Smooth muscle cell (in vitro differentiated cells): ENCODE measurements around the gene KCNIP1. TPM values are rescaled to one million over a fixed set of nuclear protein-coding genes. Genes with fewer than 3 reads are reported as not detected.

Experiments used
- DNase-seq: peaks from one replicate; lab custom pipeline; 2025; ENCODE audit not compliant: unreplicated experiment; lab: John Stamatoyannopoulos, UW
- H2AFZ ChIP-seq: fragments of 200-600 bp; sonication (generic); 2 replicates; pipeline ENCODE4 v1.6.0; 2016; ENCODE audit warnings: antibody characterized with exemption, low read depth, mild to moderate bottlenecking
- H3F3A ChIP-seq: fragments of 200-600 bp; sonication (generic); 2 replicates; pipeline ENCODE4 v1.6.0; 2017; ENCODE audit warnings: antibody characterized with exemption, low read depth
- H3K27ac ChIP-seq: fragments of 200-600 bp; sonication (generic); 2 replicates; pipeline ENCODE4 v1.5.1; 2016; ENCODE audit warnings: low read depth, mild to moderate bottlenecking
- H3K27me3 ChIP-seq: fragments of 200-600 bp; sonication (generic); 2 replicates; pipeline ENCODE4 v1.6.1; 2016; ENCODE audit warnings: low read depth, mild to moderate bottlenecking
- H3K36me3 ChIP-seq: fragments of 200-600 bp; sonication (generic); 2 replicates; pipeline ENCODE4 v1.5.1; 2016; ENCODE audit warnings: low read depth
- H3K4me1 ChIP-seq: fragments of 200-600 bp; sonication (generic); 2 replicates; pipeline ENCODE4 v1.5.1; 2016; ENCODE audit warnings: low read depth
- H3K4me2 ChIP-seq: fragments of 200-600 bp; sonication (generic); 2 replicates; pipeline ENCODE4 v1.6.0; 2016; ENCODE audit warnings: mild to moderate bottlenecking
- H3K4me3 ChIP-seq: fragments of 200-600 bp; sonication (generic); 2 replicates; pipeline ENCODE4 v1.5.1; 2016; ENCODE audit warnings: mild to moderate bottlenecking
- H3K79me2 ChIP-seq: fragments of 200-600 bp; sonication (generic); 2 replicates; pipeline ENCODE4 v1.6.0; 2016; ENCODE audit warnings: low read depth, mild to moderate bottlenecking
- H3K9ac ChIP-seq: fragments of 200-600 bp; sonication (generic); 2 replicates; pipeline ENCODE4 v1.6.0; 2016; ENCODE audit warnings: low read depth
- H3K9me3 ChIP-seq: fragments of 200-600 bp; sonication (generic); replicated peaks from 2 replicates; pipeline ENCODE4 v1.5.1; 2016; ENCODE audit warnings: low read depth
- H4K20me1 ChIP-seq: fragments of 200-600 bp; sonication (generic); 2 replicates; pipeline ENCODE4 v1.6.0; 2016; ENCODE audit warnings: low read depth
- WGBS: methylation state at CpG from one replicate; pipeline ENCODE4 v1.1.7; 2016; ENCODE audit warnings: low lambda C conversion rate; 5-methylcytosine and 5-hydroxymethylcytosine counted together
- polyA plus RNA-seq: library from polyadenylated mRNA; unstranded; fragments of >200 nt; fragmentation: Nextera tagmentation; extraction: Ambion mirVana; gene quantifications from 2 replicates; pipeline ENCODE4 v1.2.1, GENCODE V29; 2016
- total RNA-seq: library from RNA; depleted of rRNA; stranded (reverse); fragments of >200 nt; gene quantifications from 2 replicates; pipeline ENCODE4 v1.2.3, GENCODE V29; 2014
- TF ChIP-seq, protein P1 (sequence below): fragments of 200-600 bp; sonication (generic); IDR thresholded peaks from 2 replicates; pipeline ENCODE4 v1.5.1; 2017; ENCODE audit warnings: borderline replicate concordance, mild to moderate bottlenecking, antibody characterized with exemption; ENCODE audit not compliant: insufficient read depth, poor library complexity, severe bottlenecking

The KCNIP1 gene
- total and polyA plus RNA-seq, 2 experiments from 2014 or later: 0.50 TPM; not detected in 1

GRCh38 chr5:170638454-170639220 lies 134.8 kb downstream of the KCNIP1 start:
- H3K4me1 ChIP-seq: peaks cover 4% of the 10 kb centered on the region
- no peaks in the 10 kb centered on the region for H3K9me3 ChIP-seq
- H3K36me3 ChIP-seq: no peaks in the 10 kb centered on the region
- TF ChIP-seq, protein P1, sequence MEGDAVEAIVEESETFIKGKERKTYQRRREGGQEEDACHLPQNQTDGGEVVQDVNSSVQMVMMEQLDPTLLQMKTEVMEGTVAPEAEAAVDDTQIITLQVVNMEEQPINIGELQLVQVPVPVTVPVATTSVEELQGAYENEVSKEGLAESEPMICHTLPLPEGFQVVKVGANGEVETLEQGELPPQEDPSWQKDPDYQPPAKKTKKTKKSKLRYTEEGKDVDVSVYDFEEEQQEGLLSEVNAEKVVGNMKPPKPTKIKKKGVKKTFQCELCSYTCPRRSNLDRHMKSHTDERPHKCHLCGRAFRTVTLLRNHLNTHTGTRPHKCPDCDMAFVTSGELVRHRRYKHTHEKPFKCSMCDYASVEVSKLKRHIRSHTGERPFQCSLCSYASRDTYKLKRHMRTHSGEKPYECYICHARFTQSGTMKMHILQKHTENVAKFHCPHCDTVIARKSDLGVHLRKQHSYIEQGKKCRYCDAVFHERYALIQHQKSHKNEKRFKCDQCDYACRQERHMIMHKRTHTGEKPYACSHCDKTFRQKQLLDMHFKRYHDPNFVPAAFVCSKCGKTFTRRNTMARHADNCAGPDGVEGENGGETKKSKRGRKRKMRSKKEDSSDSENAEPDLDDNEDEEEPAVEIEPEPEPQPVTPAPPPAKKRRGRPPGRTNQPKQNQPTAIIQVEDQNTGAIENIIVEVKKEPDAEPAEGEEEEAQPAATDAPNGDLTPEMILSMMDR: peak; percentile 89
- 39% methylated on average over 15 of the region's 15 CpGs for WGBS
- H3K79me2 ChIP-seq: no peaks in the 10 kb centered on the region
- H2AFZ ChIP-seq: no peak overlapping the region
- no peak overlapping the region for H3K9ac ChIP-seq
- peak; percentile 43 for DNase-seq
- H3K4me3 ChIP-seq: no peak overlapping the region
- no peak overlapping the region for H3K27ac ChIP-seq
- H4K20me1 ChIP-seq: no peaks in the 10 kb centered on the region
- H3F3A ChIP-seq: no peaks in the 10 kb centered on the region
- peaks cover 6% of the 10 kb centered on the region for H3K27me3 ChIP-seq
- H3K4me2 ChIP-seq: no peak overlapping the region

GRCh38 chr5:170639221-170639925 lies 135.6 kb downstream of the KCNIP1 start:
- H3K4me2 ChIP-seq: no peak overlapping the region
- H3F3A ChIP-seq: no peaks in the 10 kb centered on the region
- no peak overlapping the region for H2AFZ ChIP-seq
- H4K20me1 ChIP-seq: no peaks in the 10 kb centered on the region
- TF ChIP-seq, protein P1: no peak
- H3K27ac ChIP-seq: no peak overlapping the region
- DNase-seq: no peak
- WGBS: 79% methylated on average over 17 of the region's 17 CpGs
- no peaks in the 10 kb centered on the region for H3K9me3 ChIP-seq
- no peaks in the 10 kb centered on the region for H3K79me2 ChIP-seq
- H3K4me3 ChIP-seq: no peak overlapping the region
- peaks cover 6% of the 10 kb centered on the region for H3K27me3 ChIP-seq
- no peak overlapping the region for H3K9ac ChIP-seq
- H3K4me1 ChIP-seq: no peaks in the 10 kb centered on the region
- H3K36me3 ChIP-seq: no peaks in the 10 kb centered on the region

DNA sequence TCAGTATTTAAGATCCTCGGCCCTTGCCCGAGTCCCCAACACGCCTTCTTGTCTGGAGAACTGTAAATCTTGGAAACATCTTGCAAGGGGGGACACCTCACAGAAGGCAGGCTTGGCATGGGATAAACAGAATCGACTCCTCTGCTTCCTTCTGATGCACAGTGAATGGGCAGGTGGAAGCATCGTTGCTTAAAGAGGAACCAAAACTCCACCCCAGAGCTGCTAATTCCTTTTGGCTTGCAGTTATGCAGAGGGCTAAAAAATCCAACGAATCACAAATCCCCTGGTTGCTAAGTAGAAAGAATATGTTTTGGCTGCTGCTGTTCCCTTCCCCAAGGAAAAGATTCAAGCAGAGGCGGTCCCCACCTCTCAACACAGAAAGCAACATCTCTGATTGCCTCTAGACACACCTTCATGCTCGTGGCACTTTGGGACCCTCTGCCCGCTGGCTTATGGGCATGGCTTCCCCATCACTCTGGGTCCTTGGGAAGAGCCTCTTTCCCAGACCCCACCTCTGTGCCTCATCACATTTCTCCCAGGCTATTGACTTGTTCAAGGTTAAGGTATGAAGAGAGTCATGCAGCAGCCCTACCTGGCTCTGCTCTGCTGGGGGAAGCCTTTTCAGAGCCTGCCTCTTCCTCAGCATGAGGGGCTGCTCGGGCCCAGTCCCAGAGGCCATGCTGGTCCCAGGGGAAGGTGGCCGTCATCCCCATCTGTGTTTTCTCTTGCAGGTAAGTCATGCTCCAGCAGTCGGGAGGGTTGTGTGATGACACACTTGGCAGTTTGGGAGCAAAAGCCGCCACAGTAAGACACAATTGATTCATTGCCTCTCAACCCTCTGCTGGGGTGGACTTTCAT lies 137.1 kb downstream of the KCNIP1 start:
- Histone ChIP-seq H3K79me2 (no peaks in the 10 kb centered on the region), H3K27ac (no peak overlapping the region), H3K9me3 (no peaks in the 10 kb centered on the region), H2AFZ (no peak overlapping the region), H3K9ac (no peak overlapping the region), H3K4me1 (no peaks in the 10 kb centered on the region), H3K4me2 (no peak overlapping the region), H3K4me3 (no peak overlapping the region), H4K20me1 (no peaks in the 10 kb centered on the region), H3K27me3 (peaks cover 11% of the 10 kb centered on the region), H3K36me3 (no peaks in the 10 kb centered on the region), H3F3A (no peaks in the 10 kb centered on the region)
- 87% methylated on average over 13 of the region's 13 CpGs for WGBS
- DNase-seq: no peak
- TF ChIP-seq, protein P1: no peak
